Loucy (cell line): ENCODE data around the gene HUNK.

Experiments
- H2AFZ ChIP-seq: fragments of 200-600 bp; sonication (generic); 2 replicates; pipeline ENCODE4 v1.6.0; 2016; ENCODE audit warnings: antibody characterized with exemption, mild to moderate bottlenecking, low read length, moderate library complexity
- H3F3A ChIP-seq: fragments of 200-600 bp; 2 replicates; pipeline ENCODE4 v1.6.0; 2016; ENCODE audit warnings: antibody characterized with exemption, low read depth, mild to moderate bottlenecking
- H3K27me3 ChIP-seq: fragments of 200-600 bp; sonication (generic); 2 replicates; pipeline ENCODE4 v1.6.1; 2014; ENCODE audit warnings: low read length, mild to moderate bottlenecking; ENCODE audit not compliant: insufficient read depth, poor library complexity, severe bottlenecking
- H3K36me3 ChIP-seq: fragments of 200-600 bp; sonication (generic); 2 replicates; pipeline ENCODE4 v1.6.1; 2016; ENCODE audit warnings: low read length; ENCODE audit not compliant: insufficient read depth
- H3K4me1 ChIP-seq: fragments of 200-600 bp; sonication (generic); 2 replicates; pipeline ENCODE4 v1.5.1; 2014; ENCODE audit warnings: low read length, mild to moderate bottlenecking; ENCODE audit not compliant: insufficient read depth, poor library complexity, severe bottlenecking
- H3K4me2 ChIP-seq: fragments of 200-600 bp; sonication (generic); 2 replicates; pipeline ENCODE4 v1.6.0; 2014; ENCODE audit warnings: antibody characterized with exemption, low read length, low read depth, mild to moderate bottlenecking; ENCODE audit not compliant: poor library complexity, severe bottlenecking
- H3K4me3 ChIP-seq: fragments of 200-600 bp; sonication (generic); 2 replicates; pipeline ENCODE4 v1.5.1; 2014; ENCODE audit warnings: low read length, mild to moderate bottlenecking, mixed read lengths; ENCODE audit not compliant: poor library complexity, severe bottlenecking
- H3K79me2 ChIP-seq: fragments of 200-600 bp; sonication (generic); 2 replicates; pipeline ENCODE4 v1.6.1; 2014; ENCODE audit warnings: low read length; ENCODE audit not compliant: insufficient read depth
- H3K9ac ChIP-seq: fragments of 200-600 bp; sonication (generic); 2 replicates; pipeline ENCODE4 v1.6.0; 2014; ENCODE audit warnings: mild to moderate bottlenecking, low read depth, low read length, moderate library complexity; ENCODE audit not compliant: poor library complexity, severe bottlenecking
- H3K9me2 ChIP-seq: fragments of 200-600 bp; sonication (generic); replicated peaks from 2 replicates; pipeline ENCODE4 v1.6.1; 2016; ENCODE audit warnings: low read depth, low read length, mixed read lengths
- H3K9me3 ChIP-seq: fragments of 200-600 bp; sonication (generic); 2 replicates; pipeline ENCODE4 v1.6.1; 2014; ENCODE audit warnings: mild to moderate bottlenecking, antibody characterized with exemption, low read length, low read depth; ENCODE audit not compliant: insufficient read depth
- H4K20me1 ChIP-seq: fragments of 200-600 bp; sonication (generic); 2 replicates; pipeline ENCODE4 v1.6.0; 2014; ENCODE audit warnings: antibody characterized with exemption, low read length, mild to moderate bottlenecking; ENCODE audit not compliant: insufficient read depth, poor library complexity, severe bottlenecking
- CTCF ChIP-seq: fragments of 200-600 bp; sonication (generic); conservative IDR thresholded peaks from 2 replicates; pipeline ENCODE4 v1.5.1; 2014; ENCODE audit warnings: mild to moderate bottlenecking, antibody characterized with exemption, low read length
- EZH2phosphoT487 ChIP-seq: fragments of 200-600 bp; IDR thresholded peaks from 2 replicates; pipeline ENCODE4 v1.6.1; 2018; ENCODE audit warnings: antibody characterized with exemption, mild to moderate bottlenecking, moderate library complexity, borderline replicate concordance

HUNK gene

GRCh38 chr21:31862078-31862477, 10.7 kb upstream of the HUNK start:
- H4K20me1 ChIP-seq: no peaks in the 10 kb centered on the region
- TF ChIP-seq EZH2phosphoT487 (no peak), CTCF (no peak)

GRCh38 chr21:31865429-31865970, 7.3 kb upstream of the HUNK start:
- TF ChIP-seq CTCF (no peak), EZH2phosphoT487 (no peak)
- no peaks in the 10 kb centered on the region for H4K20me1 ChIP-seq

More at GRCh38 chr21:31862078-31862477, 10.7 kb upstream of the HUNK start:
- H2AFZ ChIP-seq: no peak overlapping the region
- H3K27me3 ChIP-seq: no peaks in the 10 kb centered on the region
- H3K4me1 ChIP-seq: no peaks in the 10 kb centered on the region
- no peaks in the 10 kb centered on the region for H3F3A ChIP-seq
- no peaks in the 10 kb centered on the region for H3K79me2 ChIP-seq
- H3K9me3 ChIP-seq: no peaks in the 10 kb centered on the region
- H3K9ac ChIP-seq: no peak overlapping the region
- no peaks in the 10 kb centered on the region for H3K36me3 ChIP-seq
- H3K4me2 ChIP-seq: no peak overlapping the region
- no peak overlapping the region for H3K4me3 ChIP-seq
- no peaks in the 10 kb centered on the region for H3K9me2 ChIP-seq

GRCh38 chr21:31866077-31866511, 6.7 kb upstream of the HUNK start:
- Histone ChIP-seq H3K4me1 (no peaks in the 10 kb centered on the region), H3K4me3 (no peak overlapping the region), H3K9ac (no peak overlapping the region), H4K20me1 (no peaks in the 10 kb centered on the region), H3K9me3 (no peaks in the 10 kb centered on the region), H3K4me2 (no peak overlapping the region), H2AFZ (no peak overlapping the region), H3K36me3 (no peaks in the 10 kb centered on the region), H3F3A (no peaks in the 10 kb centered on the region), H3K79me2 (no peaks in the 10 kb centered on the region), H3K9me2 (no peaks in the 10 kb centered on the region), H3K27me3 (no peaks in the 10 kb centered on the region)
- TF ChIP-seq EZH2phosphoT487 (no peak), CTCF (peak; percentile 82)

More at GRCh38 chr21:31865429-31865970, 7.3 kb upstream of the HUNK start:
- Histone ChIP-seq H3K4me1 (no peaks in the 10 kb centered on the region), H2AFZ (no peak overlapping the region), H3K9me3 (no peaks in the 10 kb centered on the region), H3K4me3 (no peak overlapping the region), H3K79me2 (no peaks in the 10 kb centered on the region), H3K36me3 (no peaks in the 10 kb centered on the region), H3K9me2 (no peaks in the 10 kb centered on the region), H3F3A (no peaks in the 10 kb centered on the region), H3K27me3 (no peaks in the 10 kb centered on the region), H3K9ac (no peak overlapping the region), H3K4me2 (no peak overlapping the region)
